Measurements from ENCODE around the gene MYPN. TPM values are rescaled to one million over a fixed set of nuclear protein-coding genes. Genes with fewer than 3 reads are reported as not detected.
A peak's percentile ranks its signal among the peaks of the same experiment; 100 is the strongest.
"Not testable (repeated sequence)": the region's sequence is repeated elsewhere in the genome, so short reads cannot be mapped to it uniquely, and the experiment has no call there.

The MYPN gene
- total and polyA plus RNA-seq, 2 experiments from 2014 or later, result not detected

GRCh38 chr10:68153473-68154210, 44.4 kb downstream of the MYPN start:
- Histone ChIP-seq H3K27me3 (no peaks in the 10 kb centered on the region), H3K4me2 (peak overlapping the region; percentile 62), H3K4me1 (ENCODE audit: insufficient read depth) (peaks cover 7% of the 10 kb centered on the region), H3K27ac (peak overlapping the region; percentile 69), H3K9me3 (ENCODE audit: low read depth) (no peaks in the 10 kb centered on the region), H4K20me1 (ENCODE audit: insufficient read depth, poor library complexity, severe bottlenecking) (no peaks in the 10 kb centered on the region), H3K79me2 (no peaks in the 10 kb centered on the region), H3K36me3 (replicated peaks; ENCODE audit: insufficient read depth, low read depth) (no peaks in the 10 kb centered on the region), H3K9me2 (replicated peaks; ENCODE audit: insufficient read depth) (no peaks in the 10 kb centered on the region), H2AFZ (no peak overlapping the region), H3K4me3 (no peak overlapping the region)
- 8% methylated on average over 8 of the region's 8 CpGs for WGBS (ENCODE audit: low lambda C conversion rate, missing lambda C conversion rate)
- TF ChIP-seq EZH2phosphoT487 (IDR thresholded peaks at IDR 0.05; ENCODE audit: low read depth, severe bottlenecking, unreplicated experiment), result no peak
- no peak for TF ChIP-seq EZH2 (IDR thresholded peaks at IDR 0.05; ENCODE audit: borderline replicate concordance)
- TF ChIP-seq, protein P1, sequence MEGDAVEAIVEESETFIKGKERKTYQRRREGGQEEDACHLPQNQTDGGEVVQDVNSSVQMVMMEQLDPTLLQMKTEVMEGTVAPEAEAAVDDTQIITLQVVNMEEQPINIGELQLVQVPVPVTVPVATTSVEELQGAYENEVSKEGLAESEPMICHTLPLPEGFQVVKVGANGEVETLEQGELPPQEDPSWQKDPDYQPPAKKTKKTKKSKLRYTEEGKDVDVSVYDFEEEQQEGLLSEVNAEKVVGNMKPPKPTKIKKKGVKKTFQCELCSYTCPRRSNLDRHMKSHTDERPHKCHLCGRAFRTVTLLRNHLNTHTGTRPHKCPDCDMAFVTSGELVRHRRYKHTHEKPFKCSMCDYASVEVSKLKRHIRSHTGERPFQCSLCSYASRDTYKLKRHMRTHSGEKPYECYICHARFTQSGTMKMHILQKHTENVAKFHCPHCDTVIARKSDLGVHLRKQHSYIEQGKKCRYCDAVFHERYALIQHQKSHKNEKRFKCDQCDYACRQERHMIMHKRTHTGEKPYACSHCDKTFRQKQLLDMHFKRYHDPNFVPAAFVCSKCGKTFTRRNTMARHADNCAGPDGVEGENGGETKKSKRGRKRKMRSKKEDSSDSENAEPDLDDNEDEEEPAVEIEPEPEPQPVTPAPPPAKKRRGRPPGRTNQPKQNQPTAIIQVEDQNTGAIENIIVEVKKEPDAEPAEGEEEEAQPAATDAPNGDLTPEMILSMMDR (IDR thresholded peaks at IDR 0.05; ENCODE audit: poor library complexity), result no peak
- peak; percentile 85 for DNase-seq (ENCODE audit: low spot score)

DNA sequence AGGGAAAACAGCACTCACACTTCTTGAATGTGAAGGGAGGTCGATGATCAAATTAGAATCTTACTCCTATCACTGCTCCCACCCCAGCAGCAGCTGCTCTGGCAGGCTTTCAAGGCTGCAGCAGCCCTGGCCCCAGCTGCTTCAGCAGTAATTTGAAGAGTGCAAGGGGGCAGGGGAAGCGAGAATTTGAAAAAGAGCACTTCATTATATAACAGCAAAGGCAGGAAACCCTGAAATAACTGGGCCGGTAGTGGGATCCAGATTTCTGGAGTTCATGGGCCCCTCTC, 44.9 kb downstream of the MYPN start:
- no peak for DNase-seq (ENCODE audit: low spot score)
- no peaks in the 10 kb centered on the region for H3K9me2 ChIP-seq (replicated peaks; ENCODE audit: insufficient read depth)
- H2AFZ ChIP-seq, result no peak overlapping the region
- H3K27me3 ChIP-seq, result no peaks in the 10 kb centered on the region
- H3K27ac ChIP-seq, result peak overlapping the region; percentile 47
- WGBS (ENCODE audit: low lambda C conversion rate, missing lambda C conversion rate), result 24% methylated on average over 3 of the region's 3 CpGs
- H3K4me2 ChIP-seq, result peak overlapping the region; percentile 62
- no peaks in the 10 kb centered on the region for H3K36me3 ChIP-seq (replicated peaks; ENCODE audit: insufficient read depth, low read depth)
- no peaks in the 10 kb centered on the region for H4K20me1 ChIP-seq (ENCODE audit: insufficient read depth, poor library complexity, severe bottlenecking)
- no peak overlapping the region for H3K4me3 ChIP-seq
- no peaks in the 10 kb centered on the region for H3K9me3 ChIP-seq (ENCODE audit: low read depth)
- no peaks in the 10 kb centered on the region for H3K79me2 ChIP-seq
- H3K4me1 ChIP-seq (ENCODE audit: insufficient read depth), result peaks cover 7% of the 10 kb centered on the region
- TF ChIP-seq EZH2 (IDR thresholded peaks at IDR 0.05; ENCODE audit: borderline replicate concordance), result no peak
- no peak for TF ChIP-seq EZH2phosphoT487 (IDR thresholded peaks at IDR 0.05; ENCODE audit: low read depth, severe bottlenecking, unreplicated experiment)
- TF ChIP-seq, protein P1 (IDR thresholded peaks at IDR 0.05; ENCODE audit: poor library complexity), result no peak

DNA sequence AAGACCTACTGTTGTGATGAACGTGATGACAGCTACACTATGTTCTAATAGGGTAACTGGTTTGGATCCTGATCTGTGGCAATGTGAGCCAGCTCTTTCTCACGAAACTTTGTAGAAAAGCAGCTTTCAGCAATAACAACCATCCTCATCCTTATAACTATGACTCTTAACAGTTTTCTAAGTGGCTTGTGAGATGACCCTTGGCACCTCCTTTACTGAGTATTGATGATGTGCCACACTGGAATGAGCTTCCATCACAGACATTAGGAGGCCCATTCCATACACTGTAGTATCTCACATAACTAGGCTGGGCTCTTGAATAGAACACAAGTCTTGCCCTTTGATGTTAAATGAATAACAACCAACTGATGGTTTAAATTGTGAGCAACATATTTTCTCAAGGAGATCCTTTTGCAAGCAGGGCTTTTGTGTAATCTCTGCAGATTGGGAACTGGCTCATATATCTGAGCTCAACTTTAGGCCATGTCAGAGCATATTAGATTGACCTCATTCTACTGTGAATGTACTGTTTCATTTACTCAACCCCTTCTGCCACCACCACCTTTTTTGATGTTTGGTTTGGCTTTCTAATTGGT, 46.4 kb downstream of the MYPN start:
- 46% methylated on average over 2 of the region's 2 CpGs for WGBS (ENCODE audit: low lambda C conversion rate, missing lambda C conversion rate)
- no peaks in the 10 kb centered on the region for H4K20me1 ChIP-seq (ENCODE audit: insufficient read depth, poor library complexity, severe bottlenecking)
- no peak for DNase-seq (ENCODE audit: low spot score)
- TF ChIP-seq EZH2 (IDR thresholded peaks at IDR 0.05; ENCODE audit: borderline replicate concordance), result no peak
- H3K27ac ChIP-seq, result no peak overlapping the region
- no peaks in the 10 kb centered on the region for H3K79me2 ChIP-seq
- H3K4me3 ChIP-seq, result no peak overlapping the region
- H3K36me3 ChIP-seq (replicated peaks; ENCODE audit: insufficient read depth, low read depth), result no peaks in the 10 kb centered on the region
- H3K4me1 ChIP-seq (ENCODE audit: insufficient read depth), result peaks cover 7% of the 10 kb centered on the region
- H2AFZ ChIP-seq, result no peak overlapping the region
- no peak overlapping the region for H3K4me2 ChIP-seq
- no peaks in the 10 kb centered on the region for H3K27me3 ChIP-seq
- no peaks in the 10 kb centered on the region for H3K9me2 ChIP-seq (replicated peaks; ENCODE audit: insufficient read depth)
- H3K9me3 ChIP-seq (ENCODE audit: low read depth), result no peaks in the 10 kb centered on the region

- no peak overlapping the region for H3K27ac ChIP-seq
- no peaks in the 10 kb centered on the region for H3K36me3 ChIP-seq (replicated peaks; ENCODE audit: insufficient read depth, low read depth)
- H3K4me2 ChIP-seq, result no peak overlapping the region
- no peak for TF ChIP-seq EZH2phosphoT487 (IDR thresholded peaks at IDR 0.05; ENCODE audit: low read depth, severe bottlenecking, unreplicated experiment)
- TF ChIP-seq, protein P1 (IDR thresholded peaks at IDR 0.05; ENCODE audit: poor library complexity), result peak; percentile 64
- no peaks in the 10 kb centered on the region for H3K79me2 ChIP-seq
- no peak overlapping the region for H3K4me3 ChIP-seq
- H3K27me3 ChIP-seq, result no peaks in the 10 kb centered on the region
- H4K20me1 ChIP-seq (ENCODE audit: insufficient read depth, poor library complexity, severe bottlenecking), result no peaks in the 10 kb centered on the region
- WGBS (ENCODE audit: low lambda C conversion rate, missing lambda C conversion rate), result 50% methylated on average over 11 of the region's 11 CpGs
- DNase-seq (ENCODE audit: low spot score), result peak; percentile 63
- H3K4me1 ChIP-seq (ENCODE audit: insufficient read depth), result peaks cover 7% of the 10 kb centered on the region
- H3K9me3 ChIP-seq (ENCODE audit: low read depth), result no peaks in the 10 kb centered on the region
- H3K9me2 ChIP-seq (replicated peaks; ENCODE audit: insufficient read depth), result no peaks in the 10 kb centered on the region
- H2AFZ ChIP-seq, result no peak overlapping the region
Measured at GRCh38 chr10:68156373-68157185, 47.3 kb downstream of the MYPN start.

GRCh38 chr10:68157522-68157921, 48.2 kb downstream of the MYPN start:
- H3K4me3 ChIP-seq; H3K79me2 ChIP-seq; H3K4me2 ChIP-seq; H3K9me3 ChIP-seq (ENCODE audit: low read depth); H3K36me3 ChIP-seq (replicated peaks; ENCODE audit: insufficient read depth, low read depth); H3K9me2 ChIP-seq (replicated peaks; ENCODE audit: insufficient read depth); H3K27me3 ChIP-seq; H3K27ac ChIP-seq; H4K20me1 ChIP-seq (ENCODE audit: insufficient read depth, poor library complexity, severe bottlenecking); DNase-seq (ENCODE audit: low spot score); H3K4me1 ChIP-seq (ENCODE audit: insufficient read depth); H2AFZ ChIP-seq: not testable (repeated sequence)
- WGBS (ENCODE audit: low lambda C conversion rate, missing lambda C conversion rate), result 91% methylated on average over 7 of the region's 7 CpGs

Data from hepatocyte (in vitro differentiated cells).